ENCODE data around the gene KISS1. TPM values are rescaled to one million over a fixed set of nuclear protein-coding genes. Genes with fewer than 3 reads are reported as not detected.

The KISS1 gene
- total RNA-seq, 1 experiment from 2014 or later, result 0.35 TPM

GRCh38 chr1:204221271-204221670, 25.0 kb upstream of the KISS1 start:
- Mint-ChIP-seq H3K27me3 (ENCODE audit: low read depth) (no peaks in the 10 kb centered on the region), H3K27ac (no peak overlapping the region), H3K36me3 (no peaks in the 10 kb centered on the region), H3K9me3 (no peaks in the 10 kb centered on the region), H3K4me1 (peaks cover 6% of the 10 kb centered on the region), H3K4me3 (no peak overlapping the region)
- ChIA-PET POLR2A (interaction anchor here (0.6 kb wide), 1 partner anchor 74 kb away, joined by 3 read pairs; no protein-coding TSS in a partner anchor), CTCF (interaction anchor here (0.6 kb wide), 1 partner anchor 139 kb away, joined by 3 read pairs; the partner anchor contains the start of gene PLEKHA6)
- TF ChIP-seq, protein P1, sequence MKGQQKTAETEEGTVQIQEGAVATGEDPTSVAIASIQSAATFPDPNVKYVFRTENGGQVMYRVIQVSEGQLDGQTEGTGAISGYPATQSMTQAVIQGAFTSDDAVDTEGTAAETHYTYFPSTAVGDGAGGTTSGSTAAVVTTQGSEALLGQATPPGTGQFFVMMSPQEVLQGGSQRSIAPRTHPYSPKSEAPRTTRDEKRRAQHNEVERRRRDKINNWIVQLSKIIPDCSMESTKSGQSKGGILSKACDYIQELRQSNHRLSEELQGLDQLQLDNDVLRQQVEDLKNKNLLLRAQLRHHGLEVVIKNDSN (CRISPR knock-in tag; IDR thresholded peaks at IDR 0.05), result no peak
- TF ChIP-seq, protein P2, sequence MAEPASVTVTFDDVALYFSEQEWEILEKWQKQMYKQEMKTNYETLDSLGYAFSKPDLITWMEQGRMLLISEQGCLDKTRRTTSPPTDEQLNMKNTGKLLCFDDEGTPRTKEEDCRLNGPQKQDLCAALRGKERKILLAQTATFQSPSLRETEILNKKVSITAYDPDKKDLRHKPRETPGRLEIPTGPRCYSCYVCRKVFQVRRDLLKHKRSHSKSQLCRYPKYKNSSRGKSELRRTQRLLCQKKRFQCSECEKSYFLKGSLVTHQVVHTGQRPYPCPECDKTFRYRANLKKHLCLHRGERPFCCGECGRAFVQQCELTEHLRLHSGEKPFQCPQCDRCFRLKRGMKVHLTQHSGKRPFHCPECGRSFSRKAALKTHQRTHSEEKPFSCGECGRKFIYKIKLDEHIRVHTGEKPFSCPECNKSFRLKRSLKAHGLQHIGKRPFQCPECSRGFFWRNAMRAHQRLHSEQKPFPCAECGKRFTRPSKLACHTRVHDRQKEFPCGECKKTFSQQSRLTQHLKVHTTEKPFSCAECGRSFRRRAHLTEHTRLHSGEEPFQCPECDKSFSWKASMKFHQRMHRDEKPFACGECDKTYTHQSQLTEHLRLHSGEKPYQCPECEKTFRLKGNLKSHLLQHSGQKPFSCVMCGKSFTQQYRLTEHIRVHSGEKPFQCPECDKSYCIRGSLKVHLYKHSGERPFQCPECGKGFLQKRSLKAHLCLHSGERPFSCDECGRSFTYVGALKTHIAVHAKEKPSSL (CRISPR knock-in tag; conservative IDR thresholded peaks at IDR 0.05), result no peak
- TF ChIP-seq KAT7 (CRISPR knock-in tag; IDR thresholded peaks at IDR 0.05; ENCODE audit: borderline replicate concordance) (no peak), RELA (CRISPR knock-in tag; IDR thresholded peaks at IDR 0.05; ENCODE audit: borderline replicate concordance) (no peak), NFATC4 (CRISPR knock-in tag; IDR thresholded peaks at IDR 0.05) (no peak), MYBL2 (CRISPR knock-in tag; IDR thresholded peaks at IDR 0.05) (no peak), NR3C1 (CRISPR knock-in tag; conservative IDR thresholded peaks at IDR 0.05; ENCODE audit: low read depth) (no peak), RORB (CRISPR knock-in tag; IDR thresholded peaks at IDR 0.05) (no peak), ZMAT4 (CRISPR knock-in tag; IDR thresholded peaks at IDR 0.05) (no peak), ZNF396 (CRISPR knock-in tag; IDR thresholded peaks at IDR 0.05; ENCODE audit: borderline replicate concordance) (no peak), EMX1 (CRISPR knock-in tag; IDR thresholded peaks at IDR 0.05) (no peak), GTF2I (CRISPR knock-in tag; conservative IDR thresholded peaks at IDR 0.05) (no peak)
- TF ChIP-seq, protein P3, sequence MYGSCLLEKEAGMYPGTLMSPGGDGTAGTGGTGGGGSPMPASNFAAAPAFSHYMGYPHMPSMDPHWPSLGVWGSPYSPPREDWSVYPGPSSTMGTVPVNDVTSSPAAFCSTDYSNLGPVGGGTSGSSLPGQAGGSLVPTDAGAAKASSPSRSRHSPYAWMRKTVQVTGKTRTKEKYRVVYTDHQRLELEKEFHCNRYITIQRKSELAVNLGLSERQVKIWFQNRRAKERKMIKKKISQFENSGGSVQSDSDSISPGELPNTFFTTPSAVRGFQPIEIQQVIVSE (CRISPR knock-in tag; IDR thresholded peaks at IDR 0.05; ENCODE audit: borderline replicate concordance), result no peak
- no peak for DNase-seq (ENCODE audit: low spot score)
- ATAC-seq, result peak; percentile 52

GRCh38 chr1:204219971-204220616, 23.8 kb upstream of the KISS1 start:
- no peak for ATAC-seq
- CTCF ChIA-PET, result interaction anchor here (0.6 to 1.9 kb wide), 4 partner anchors 13 to 178 kb away, joined by 3 to 8 read pairs (median 4); no protein-coding TSS in a partner anchor
- H3K4me1 Mint-ChIP-seq, result peaks cover 4% of the 10 kb centered on the region

More at GRCh38 chr1:204219971-204220616, 23.8 kb upstream of the KISS1 start:
- Mint-ChIP-seq H3K27ac (peak overlapping the region; percentile 4; the same call in 1 of the 2 replicates), H3K27me3 (ENCODE audit: low read depth) (no peaks in the 10 kb centered on the region), H3K4me3 (no peak overlapping the region), H3K36me3 (no peaks in the 10 kb centered on the region), H3K9me3 (no peaks in the 10 kb centered on the region)
- DNase-seq (ENCODE audit: low spot score), result no peak
- TF ChIP-seq ELF4 (CRISPR knock-in tag; IDR thresholded peaks at IDR 0.05; ENCODE audit: low read depth) (no peak), ZNF317 (CRISPR knock-in tag; IDR thresholded peaks at IDR 0.05; ENCODE audit: borderline replicate concordance, low read depth) (no peak), ATF2 (CRISPR knock-in tag; IDR thresholded peaks at IDR 0.05; ENCODE audit: borderline replicate concordance, low read depth) (no peak), HMGA2 (CRISPR knock-in tag; IDR thresholded peaks at IDR 0.05) (no peak), ZNF281 (CRISPR knock-in tag; IDR thresholded peaks at IDR 0.05) (no peak), SMAD3 (CRISPR knock-in tag; IDR thresholded peaks at IDR 0.05; ENCODE audit: borderline replicate concordance) (no peak), E2F5 (CRISPR knock-in tag; IDR thresholded peaks at IDR 0.05) (no peak), PRRX2 (CRISPR knock-in tag; IDR thresholded peaks at IDR 0.05) (no peak), MYBL2 (CRISPR knock-in tag; IDR thresholded peaks at IDR 0.05) (no peak), ZNF423 (CRISPR knock-in tag; IDR thresholded peaks at IDR 0.05) (no peak), GRHL2 (CRISPR knock-in tag; IDR thresholded peaks at IDR 0.05; ENCODE audit: insufficient replicate concordance, severe bottlenecking) (no peak)
- POLR2A ChIA-PET, result no interaction called here
